NCI-H1105 (cell line): ENCODE data around the gene PCNX2.

ENCODE experiments used
- DNase-seq: peaks from one replicate; lab custom pipeline; 2025; lab: John Stamatoyannopoulos, UW

PCNX2 gene

DNA sequence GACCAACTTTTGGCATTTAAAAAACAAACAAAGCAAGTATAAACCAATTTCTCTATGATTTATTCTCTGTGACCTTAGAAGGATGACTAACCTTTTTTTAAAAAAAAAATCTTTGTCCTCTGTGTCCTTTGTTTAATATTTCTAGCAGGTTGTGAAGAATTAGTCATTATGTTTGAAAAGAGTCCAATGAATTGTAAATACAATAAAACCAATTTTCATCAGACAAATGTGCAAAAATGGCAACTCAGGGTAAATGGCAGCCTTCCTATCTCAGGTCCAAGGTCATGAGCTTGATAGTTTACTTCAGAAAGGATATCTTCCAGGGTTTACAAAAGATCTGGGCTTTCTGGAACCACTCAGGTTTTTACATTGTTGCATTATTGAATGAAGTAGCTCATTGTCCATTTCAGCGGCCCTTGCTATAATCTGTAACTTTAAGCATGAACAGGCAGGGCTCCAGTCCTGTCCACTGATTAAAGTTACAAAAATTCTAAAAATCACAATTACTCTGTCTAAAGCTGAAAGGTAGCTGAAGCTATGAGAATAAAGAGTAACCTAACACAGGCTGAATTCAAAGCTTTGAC lies 20.3 kb upstream of the PCNX2 start:
- DNase-seq: no peak

DNA sequence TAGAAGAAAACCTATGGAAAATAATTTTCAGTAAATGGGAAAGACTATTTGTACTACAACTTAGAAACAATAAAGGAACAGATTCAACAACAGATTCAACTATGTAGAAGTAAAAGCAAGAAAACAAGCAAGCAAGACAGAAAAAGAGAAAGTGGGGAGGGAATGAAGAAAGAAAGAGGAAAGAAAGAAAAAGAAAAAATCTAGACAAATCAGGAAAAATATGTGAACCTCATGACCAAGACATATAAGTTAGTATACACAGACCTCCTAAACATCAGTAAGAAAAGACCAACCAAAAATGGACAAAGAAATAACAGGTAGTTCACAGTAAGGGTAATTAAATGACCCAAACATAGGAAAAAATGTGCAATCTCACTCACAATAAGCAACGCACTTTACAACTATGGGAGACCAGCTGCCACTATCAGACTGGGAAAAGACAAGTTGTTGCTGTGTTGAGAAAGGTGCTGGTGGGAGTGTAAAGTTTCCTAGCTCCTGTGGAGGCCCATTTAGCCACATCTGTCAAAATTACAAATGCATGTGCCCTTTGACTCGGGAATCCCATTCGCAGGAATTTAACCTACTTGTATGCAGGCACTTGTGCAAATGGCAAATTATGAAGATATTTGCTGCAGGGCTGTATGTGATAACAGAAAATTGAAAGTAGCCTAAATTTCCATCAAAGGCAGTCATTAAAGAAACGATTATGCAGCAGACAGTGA lies 18.1 kb upstream of the PCNX2 start:
- DNase-seq: no peak

- no peak for DNase-seq
Observed at GRCh38 chr1:233304489-233305102, 9.1 kb upstream of the PCNX2 start.

DNA sequence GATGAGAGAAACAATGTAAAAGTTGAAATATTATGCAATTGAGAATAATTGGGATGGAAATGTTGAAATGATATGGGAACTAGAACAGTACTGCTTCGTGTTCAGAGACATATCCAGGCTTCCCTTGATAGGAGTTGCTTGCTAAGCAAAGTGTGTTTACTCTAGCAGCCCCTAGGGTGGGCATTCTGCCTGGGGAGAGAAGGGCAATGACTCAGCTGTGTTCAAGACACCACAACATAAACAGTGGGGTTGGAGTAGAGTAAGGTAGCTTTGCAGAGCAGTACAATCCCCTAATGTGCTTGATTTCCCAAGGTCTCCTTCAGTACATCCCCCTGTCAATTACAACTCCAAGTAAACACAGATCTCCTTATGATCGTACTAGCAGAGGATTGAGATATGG lies 4.8 kb upstream of the PCNX2 start:
- DNase-seq: no peak

GRCh38 chr1:233299450-233299849 lies 3.9 kb upstream of the PCNX2 start:
- DNase-seq: no peak

GRCh38 chr1:233295975-233296322 lies 424 bp upstream of the PCNX2 start:
- DNase-seq: no peak

GRCh38 chr1:233294913-233295236 lies 650 bp downstream of the PCNX2 start:
- no peak for DNase-seq

DNA sequence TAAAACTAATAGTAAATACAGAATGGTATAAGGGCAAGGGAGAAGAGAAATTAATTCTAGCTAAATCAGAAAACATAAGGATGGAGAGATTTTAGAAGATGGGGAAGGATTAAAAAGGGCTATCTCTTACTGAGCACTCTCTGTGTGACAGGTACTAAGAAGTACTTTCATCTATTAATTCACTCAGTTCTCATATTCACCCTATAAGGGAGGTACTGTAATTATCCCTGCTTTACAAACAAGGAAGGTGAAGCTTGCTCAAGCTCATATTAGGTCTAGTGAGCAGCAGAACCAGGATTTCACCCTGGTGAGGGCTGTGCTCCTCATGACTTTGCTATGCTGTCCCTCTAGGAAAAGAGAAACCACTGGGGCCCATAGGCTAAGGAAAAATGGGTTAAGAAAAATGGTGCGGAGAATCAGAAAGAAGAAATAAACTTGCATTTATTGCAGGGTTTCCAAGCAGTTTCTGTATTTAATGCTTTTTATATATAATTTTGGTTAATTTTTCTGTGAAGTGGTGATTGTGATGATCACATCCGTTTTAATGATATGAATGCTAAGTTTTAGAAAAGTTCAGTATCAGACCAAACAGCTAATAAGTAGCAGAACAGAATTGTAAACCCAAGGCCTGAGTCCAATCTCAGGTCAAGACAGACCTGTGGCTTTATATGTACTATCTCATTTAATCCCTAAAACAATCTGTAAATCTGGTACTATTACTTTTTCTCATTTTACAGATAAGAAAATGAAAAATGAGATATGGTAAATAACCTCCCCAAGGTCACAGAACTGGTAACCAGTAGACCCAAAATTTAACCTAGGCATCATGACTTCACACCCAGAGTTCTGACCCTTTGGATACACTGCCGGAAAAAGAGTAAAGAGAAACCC lies 1.7 kb downstream of the PCNX2 start:
- no peak for DNase-seq

DNA sequence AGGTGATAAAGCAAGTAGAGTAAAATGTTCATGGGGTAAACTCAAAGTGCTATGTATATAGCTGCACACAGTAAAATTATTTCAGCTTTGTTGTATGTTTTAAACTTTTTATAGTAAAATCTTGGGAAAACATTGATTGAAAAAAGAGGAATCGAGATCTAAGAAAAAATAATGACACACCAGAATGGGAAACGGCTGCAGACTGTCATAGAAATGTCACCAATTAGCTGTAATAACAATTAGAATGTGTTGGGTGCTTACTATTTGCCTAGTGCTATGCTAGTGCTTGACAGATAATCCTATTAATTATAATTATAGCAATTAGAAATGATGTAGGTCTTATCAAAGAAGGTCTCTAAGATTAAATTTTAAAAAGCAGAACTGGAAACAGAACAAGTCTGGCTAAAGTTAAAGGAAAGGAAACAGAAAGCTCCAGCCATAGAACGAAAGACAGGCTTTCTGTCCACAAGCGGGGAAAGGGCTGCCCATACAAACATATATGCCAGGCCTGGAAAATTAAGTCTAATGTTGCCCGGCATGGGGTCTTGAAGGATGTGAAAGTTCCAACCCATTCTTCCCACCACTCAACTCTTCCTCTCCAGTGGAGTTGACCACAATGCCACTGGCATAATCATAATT lies 5.0 kb downstream of the PCNX2 start:
- DNase-seq: no peak

- DNase-seq: no peak
Observed at GRCh38 chr1:233289676-233290075, 5.8 kb downstream of the PCNX2 start.

- DNase-seq: no peak
Observed at GRCh38 chr1:233282582-233282886, 13.0 kb downstream of the PCNX2 start.

DNA sequence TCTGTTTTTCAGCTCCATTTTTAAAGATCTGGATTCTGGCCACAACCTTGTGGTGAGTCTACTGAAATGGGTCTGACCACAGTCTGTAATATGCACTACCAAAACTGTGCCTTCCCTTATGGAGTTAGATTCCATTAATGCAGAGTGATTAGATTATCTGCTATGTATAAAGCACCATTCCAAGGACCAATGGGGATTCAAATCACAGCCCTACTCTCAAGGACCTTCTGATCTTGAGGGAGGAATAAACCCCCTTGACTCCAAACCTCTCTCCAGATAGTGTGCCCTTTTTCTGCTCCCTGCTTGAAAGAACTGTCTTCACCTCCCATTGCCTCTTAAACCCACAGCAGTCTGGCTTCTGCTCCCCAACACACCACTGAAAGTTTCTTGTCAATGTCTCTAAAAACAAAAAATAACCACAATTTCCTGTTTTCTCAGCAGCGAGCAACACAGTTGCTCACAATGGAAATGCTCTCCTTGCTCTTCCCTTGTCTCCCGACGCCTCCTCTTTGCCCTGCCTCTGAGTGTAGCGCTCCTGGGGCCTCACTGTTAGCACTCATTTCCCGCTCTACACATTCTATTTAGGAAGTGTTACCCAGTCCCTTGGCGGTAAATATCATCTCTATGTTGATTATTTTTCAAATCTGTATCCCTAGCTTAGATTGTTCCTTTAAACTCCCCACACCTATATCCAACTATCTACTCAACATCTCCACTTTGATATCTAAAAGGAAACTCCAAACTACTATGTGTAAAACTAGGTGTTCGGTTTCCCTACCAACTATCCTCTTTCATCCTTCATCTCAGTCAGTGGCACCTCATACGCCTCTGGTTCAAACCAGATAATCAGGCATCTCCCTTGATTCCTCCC lies 13.6 kb downstream of the PCNX2 start:
- DNase-seq: no peak

DNA sequence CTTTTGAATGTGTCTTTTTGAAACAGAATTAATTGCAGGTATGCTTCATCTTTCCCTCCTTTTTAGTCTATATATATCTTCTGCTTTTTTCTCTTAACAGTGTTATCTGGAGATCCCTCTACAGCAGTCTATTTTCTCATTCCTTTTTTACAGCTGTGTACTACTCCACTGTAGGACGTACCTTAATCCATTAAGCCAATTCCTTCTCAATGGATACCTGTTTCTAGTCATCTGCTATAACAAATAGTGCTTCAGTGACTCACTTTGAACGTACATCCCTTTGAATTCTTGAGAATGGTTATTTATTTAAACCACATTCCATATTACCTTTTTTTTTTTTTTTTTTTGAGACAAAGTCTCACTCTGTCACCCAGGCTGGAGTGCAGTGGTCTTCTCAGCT lies 15.6 kb downstream of the PCNX2 start:
- no peak for DNase-seq

DNA sequence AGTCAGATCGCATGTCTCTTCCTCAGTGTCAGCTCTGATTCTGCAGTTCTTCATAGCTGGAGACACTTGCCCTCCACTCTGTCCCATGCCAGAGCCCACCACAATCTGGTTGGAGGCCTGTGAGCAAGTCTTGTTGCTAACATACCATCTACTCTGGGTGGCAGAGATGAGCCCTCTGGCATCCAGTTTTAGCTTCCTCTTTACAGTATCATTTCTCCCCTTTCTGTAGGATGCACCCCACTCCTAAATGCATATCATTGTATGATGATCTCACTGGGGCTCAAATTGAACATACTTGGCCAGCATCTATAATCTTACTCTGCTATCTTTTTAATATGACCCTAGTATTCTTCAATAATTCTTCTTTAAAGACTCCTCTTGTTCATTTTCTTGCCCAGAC lies 16.9 kb downstream of the PCNX2 start:
- DNase-seq: no peak

- DNase-seq: no peak
Observed at GRCh38 chr1:233277637-233278606, 17.6 kb downstream of the PCNX2 start.

DNA sequence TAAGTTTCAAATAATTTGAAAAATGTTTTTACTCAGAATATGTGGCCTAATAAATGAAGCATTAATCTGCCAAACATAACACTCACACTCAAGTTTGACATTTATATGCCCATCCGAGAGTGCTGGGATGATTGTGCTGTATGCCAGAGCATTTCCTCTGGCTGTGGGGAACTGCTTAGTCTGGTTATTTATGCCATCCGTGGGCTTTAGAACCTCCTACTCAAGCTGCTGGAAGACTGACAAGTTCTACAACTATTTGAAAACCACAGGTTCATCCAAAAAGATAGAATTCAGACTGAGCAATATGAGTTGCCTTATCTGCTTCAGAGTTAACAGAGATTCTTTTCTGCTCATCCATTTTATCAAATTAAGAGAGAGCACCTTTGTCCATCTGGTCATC lies 25.9 kb downstream of the PCNX2 start:
- DNase-seq: no peak

- no peak for DNase-seq
Observed at GRCh38 chr1:233268389-233269022, 27.0 kb downstream of the PCNX2 start.

GRCh38 chr1:233261695-233262094 lies 33.8 kb downstream of the PCNX2 start:
- no peak for DNase-seq

- DNase-seq: no peak
Observed at GRCh38 chr1:233261206-233261605, 34.3 kb downstream of the PCNX2 start.

DNA sequence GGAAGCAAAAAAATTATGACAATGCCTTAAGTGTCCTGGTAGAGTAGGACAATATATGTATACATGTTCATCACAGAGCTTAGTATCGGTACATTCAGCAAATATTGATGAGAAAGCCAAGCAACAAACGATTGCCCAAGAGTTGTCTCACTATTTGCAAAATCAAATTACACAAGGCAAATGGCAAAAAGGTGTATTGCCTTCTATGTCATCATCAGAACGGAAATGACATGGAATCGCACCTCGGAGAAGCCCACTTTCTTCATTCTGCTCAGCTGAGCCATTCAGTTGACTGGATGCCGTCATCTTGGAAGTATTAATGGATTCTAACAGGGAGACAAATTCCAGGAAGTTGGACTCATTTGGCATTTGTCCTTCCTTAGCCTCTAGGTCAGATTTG lies 37.7 kb downstream of the PCNX2 start:
- no peak for DNase-seq
